ENCODE measurements around the gene PROCA1. TPM values are rescaled to one million over a fixed set of nuclear protein-coding genes. Genes with fewer than 3 reads are reported as not detected.
A peak's percentile ranks its signal among the peaks of the same experiment; 100 is the strongest.

PROCA1 gene
- total RNA-seq, 1 experiment from 2014 or later: 1.1 TPM

DNA sequence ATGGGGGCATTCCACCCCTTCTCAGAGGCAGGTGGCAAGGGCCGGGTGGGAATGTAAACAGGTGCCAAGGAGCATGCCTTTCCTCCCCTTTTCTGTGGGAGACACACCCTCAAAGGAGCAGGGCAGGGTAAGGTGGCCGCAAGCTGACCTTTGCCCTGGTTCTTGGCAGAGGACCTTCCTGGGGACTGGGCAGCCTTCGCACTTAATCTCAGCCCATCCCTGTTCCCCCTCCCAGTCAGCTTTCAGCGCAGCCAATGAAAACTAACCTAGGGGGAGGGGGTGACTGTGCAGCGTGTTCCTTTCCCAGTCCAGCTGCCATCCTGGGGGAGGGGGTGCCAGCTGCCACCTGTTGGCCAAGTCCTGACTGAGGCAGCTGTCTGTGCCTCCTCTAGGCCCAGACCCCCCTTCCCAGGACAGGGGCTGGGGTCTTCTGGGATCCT is 34.9 kb upstream of the PROCA1 start:
- TF ChIP-seq, protein P1, sequence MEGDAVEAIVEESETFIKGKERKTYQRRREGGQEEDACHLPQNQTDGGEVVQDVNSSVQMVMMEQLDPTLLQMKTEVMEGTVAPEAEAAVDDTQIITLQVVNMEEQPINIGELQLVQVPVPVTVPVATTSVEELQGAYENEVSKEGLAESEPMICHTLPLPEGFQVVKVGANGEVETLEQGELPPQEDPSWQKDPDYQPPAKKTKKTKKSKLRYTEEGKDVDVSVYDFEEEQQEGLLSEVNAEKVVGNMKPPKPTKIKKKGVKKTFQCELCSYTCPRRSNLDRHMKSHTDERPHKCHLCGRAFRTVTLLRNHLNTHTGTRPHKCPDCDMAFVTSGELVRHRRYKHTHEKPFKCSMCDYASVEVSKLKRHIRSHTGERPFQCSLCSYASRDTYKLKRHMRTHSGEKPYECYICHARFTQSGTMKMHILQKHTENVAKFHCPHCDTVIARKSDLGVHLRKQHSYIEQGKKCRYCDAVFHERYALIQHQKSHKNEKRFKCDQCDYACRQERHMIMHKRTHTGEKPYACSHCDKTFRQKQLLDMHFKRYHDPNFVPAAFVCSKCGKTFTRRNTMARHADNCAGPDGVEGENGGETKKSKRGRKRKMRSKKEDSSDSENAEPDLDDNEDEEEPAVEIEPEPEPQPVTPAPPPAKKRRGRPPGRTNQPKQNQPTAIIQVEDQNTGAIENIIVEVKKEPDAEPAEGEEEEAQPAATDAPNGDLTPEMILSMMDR (IDR thresholded peaks at IDR 0.05; ENCODE audit: unreplicated experiment): no peak
- peak; percentile 71 for DNase-seq (ENCODE audit: unreplicated experiment)
- Mint-ChIP-seq H3K27ac (ENCODE audit: low read depth, unreplicated experiment) (peak overlapping the region; percentile 89), H3K4me3 (ENCODE audit: unreplicated experiment) (peak overlapping the region; percentile 91), H3K4me1 (ENCODE audit: insufficient read depth, unreplicated experiment) (peaks cover 19% of the 10 kb centered on the region), H3K36me3 (ENCODE audit: insufficient read depth, unreplicated experiment) (peaks cover 69% of the 10 kb centered on the region), H3K9me3 (ENCODE audit: unreplicated experiment) (no peaks in the 10 kb centered on the region), H3K27me3 (ENCODE audit: insufficient read depth, unreplicated experiment) (no peaks in the 10 kb centered on the region)
- ChIA-PET CTCF (interaction anchor here (1.0 to 15.1 kb wide), 7 partner anchors 8 to 156 kb away, joined by 3 to 365 read pairs (median 4); partner anchors contain the start of genes DHRS13, FLOT2, NEK8 and TLCD1), POLR2A (interaction anchor here (1.1 to 17.3 kb wide), 9 partner anchors 17 to 206 kb away, joined by 3 to 1135 read pairs (median 14); partner anchors contain the start of genes DHRS13, NEK8, PHF12 and RPL23A)
- BruUV-seq (replicated peaks): no TSS peak
- intact Hi-C loops (cut with micrococcal nuclease): no loop called here

DNA sequence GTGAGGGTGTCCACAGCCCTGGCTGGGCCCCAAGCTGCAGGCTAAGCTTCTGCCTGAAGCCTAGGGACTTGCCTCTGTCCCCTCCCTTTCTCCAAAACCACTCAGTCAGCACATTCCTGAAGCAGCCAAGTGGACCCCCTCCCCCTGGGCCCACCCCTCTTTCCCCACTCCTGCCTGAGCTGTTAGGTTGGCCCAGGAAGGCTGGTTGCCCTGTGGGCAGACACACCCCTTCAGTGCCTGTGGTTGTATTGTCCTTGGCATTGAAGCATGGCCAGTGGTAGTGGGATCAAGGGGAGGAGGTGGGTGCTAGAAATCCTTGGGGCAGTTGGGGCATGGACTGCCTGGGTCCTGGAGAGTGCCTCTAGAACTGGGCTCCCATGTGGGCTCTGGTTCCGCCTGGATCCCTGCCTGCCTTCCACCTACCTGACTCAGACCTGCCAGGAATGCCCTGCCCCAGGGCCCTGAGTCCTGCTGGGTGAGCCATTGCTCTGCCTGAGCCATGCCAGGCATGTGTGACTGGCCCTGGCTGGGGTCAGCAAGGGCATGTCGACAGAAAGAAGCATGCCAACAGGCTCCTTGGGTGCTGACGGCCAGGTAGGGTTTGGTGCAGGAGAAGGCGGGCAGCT is 34.2 kb upstream of the PROCA1 start:
- H3K27me3 Mint-ChIP-seq (ENCODE audit: insufficient read depth, unreplicated experiment): no peaks in the 10 kb centered on the region
- peaks cover 19% of the 10 kb centered on the region for H3K4me1 Mint-ChIP-seq (ENCODE audit: insufficient read depth, unreplicated experiment)
- peak overlapping the region; percentile 91 for H3K4me3 Mint-ChIP-seq (ENCODE audit: unreplicated experiment)
- peaks cover 61% of the 10 kb centered on the region for H3K36me3 Mint-ChIP-seq (ENCODE audit: insufficient read depth, unreplicated experiment)
- POLR2A ChIA-PET: interaction anchor here (0.7 to 17.3 kb wide), 19 partner anchors 14 to 431 kb away, joined by 3 to 1135 read pairs (median 7); partner anchors contain the start of genes DHRS13, FLOT2, NEK8 and PHF12
- intact Hi-C loops (cut with micrococcal nuclease): no loop called here
- peak overlapping the region; percentile 89 for H3K27ac Mint-ChIP-seq (ENCODE audit: low read depth, unreplicated experiment)
- TF ChIP-seq, protein P1 (IDR thresholded peaks at IDR 0.05; ENCODE audit: unreplicated experiment): no peak
- H3K9me3 Mint-ChIP-seq (ENCODE audit: unreplicated experiment): no peaks in the 10 kb centered on the region
- CTCF ChIA-PET: interaction anchor here (1.0 to 15.1 kb wide), 7 partner anchors 9 to 156 kb away, joined by 3 to 365 read pairs (median 4); partner anchors contain the start of genes DHRS13, FLOT2, NEK8 and TLCD1
- DNase-seq (ENCODE audit: unreplicated experiment): peak; percentile 94
- BruUV-seq (replicated peaks): no TSS peak

DNA sequence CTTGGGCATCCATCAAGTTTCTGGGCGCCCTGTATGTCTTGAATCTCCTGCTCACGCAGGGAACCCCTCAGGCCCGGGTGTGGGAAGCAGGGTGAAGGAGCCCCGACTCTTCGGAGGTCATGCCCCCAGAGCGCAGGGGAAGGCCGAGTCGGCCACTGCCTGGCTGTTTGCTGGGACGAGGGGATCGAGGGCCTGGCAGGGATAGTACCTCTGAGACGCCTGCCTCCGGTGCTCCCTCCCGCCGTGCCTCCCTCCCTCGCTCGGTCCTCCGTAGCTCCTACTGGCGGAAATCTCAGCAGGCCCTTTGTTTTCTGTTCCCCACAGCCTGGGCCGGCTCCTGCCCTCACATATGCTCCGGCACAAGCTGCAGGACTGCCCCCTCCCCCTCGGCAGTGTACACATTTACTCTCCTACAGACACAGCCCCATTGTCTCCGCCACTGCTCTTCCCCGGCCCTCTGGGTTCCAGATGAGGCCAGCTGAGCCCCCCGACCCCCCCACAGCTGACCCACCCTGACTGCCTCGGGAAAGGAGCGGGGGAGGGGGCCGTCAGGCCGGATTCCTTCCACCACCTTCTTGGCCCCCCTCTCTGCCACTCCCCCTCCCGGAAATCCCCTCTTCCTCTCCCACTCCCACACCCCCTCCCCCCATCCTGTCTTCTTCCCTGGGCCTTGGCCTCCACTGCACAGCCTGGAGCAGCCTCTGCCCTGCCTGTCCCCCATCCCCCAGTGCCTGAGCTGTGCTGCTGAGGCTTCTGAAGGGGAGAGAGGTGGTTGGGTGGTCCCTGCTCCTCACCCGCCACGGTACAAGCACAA is 33.5 kb upstream of the PROCA1 start:
- ChIA-PET POLR2A (interaction anchor here (0.7 to 17.3 kb wide), 22 partner anchors 15 to 431 kb away, joined by 3 to 1135 read pairs (median 6); partner anchors contain the start of genes DHRS13, FLOT2, NEK8 and PHF12), CTCF (interaction anchor here (1.0 to 15.1 kb wide), 3 partner anchors 20 to 162 kb away, joined by 3 to 365 read pairs (median 8); partner anchors contain the start of genes DHRS13, NEK8 and TLCD1)
- Mint-ChIP-seq H3K4me3 (ENCODE audit: unreplicated experiment) (peak overlapping the region; percentile 91), H3K4me1 (ENCODE audit: insufficient read depth, unreplicated experiment) (peaks cover 19% of the 10 kb centered on the region), H3K36me3 (ENCODE audit: insufficient read depth, unreplicated experiment) (peaks cover 54% of the 10 kb centered on the region), H3K9me3 (ENCODE audit: unreplicated experiment) (no peaks in the 10 kb centered on the region), H3K27ac (ENCODE audit: low read depth, unreplicated experiment) (peak overlapping the region; percentile 89), H3K27me3 (ENCODE audit: insufficient read depth, unreplicated experiment) (no peaks in the 10 kb centered on the region)
- TF ChIP-seq, protein P1 (IDR thresholded peaks at IDR 0.05; ENCODE audit: unreplicated experiment): no peak
- DNase-seq (ENCODE audit: unreplicated experiment): peak; percentile 52
- BruUV-seq (replicated peaks): no TSS peak
- intact Hi-C loops (cut with micrococcal nuclease): no loop called here

Measured in MCF 10A (cell line).